Dermis blood vessel endothelial cell (primary cell): ENCODE results near the gene KRTAP5-4. TPM values are rescaled to one million over a fixed set of nuclear protein-coding genes. Genes with fewer than 3 reads are reported as not detected.
"Not testable (repeated sequence)": the region's sequence is repeated elsewhere in the genome, so short reads cannot be mapped to it uniquely, and the experiment has no call there.

Experiments used
- DNase-seq: peaks from one replicate; pipeline ENCODE4 v3.0.0; 2010
- total RNA-seq: library from RNA; depleted of rRNA; stranded (reverse); fragments of >200 nt; gene quantifications from 2 replicates; pipeline ENCODE4 v1.2.3, GENCODE V29; 2014

KRTAP5-4 gene
- total RNA-seq, 1 donor from 2014 or later: not detected

- peak; percentile 69 for DNase-seq
Observed at GRCh38 chr11:1652771-1653540, 31.0 kb upstream of the KRTAP5-4 start.

GRCh38 chr11:1652442-1652770, 30.5 kb upstream of the KRTAP5-4 start:
- DNase-seq: no peak

- no peak for DNase-seq
Observed at GRCh38 chr11:1652026-1652425, 30.1 kb upstream of the KRTAP5-4 start.

- DNase-seq: no peak
Observed at GRCh38 chr11:1651411-1651980, 29.6 kb upstream of the KRTAP5-4 start.

GRCh38 chr11:1650918-1651262, 29.0 kb upstream of the KRTAP5-4 start:
- no peak for DNase-seq

- no peak for DNase-seq
Observed at GRCh38 chr11:1650034-1650917, 28.3 kb upstream of the KRTAP5-4 start.

GRCh38 chr11:1648653-1649420, 26.9 kb upstream of the KRTAP5-4 start:
- DNase-seq: no peak

GRCh38 chr11:1647901-1648652, 26.1 kb upstream of the KRTAP5-4 start:
- DNase-seq: no peak

GRCh38 chr11:1646540-1646939, 24.6 kb upstream of the KRTAP5-4 start:
- not testable (repeated sequence) for DNase-seq

- DNase-seq: no peak
Observed at GRCh38 chr11:1645357-1645821, 23.5 kb upstream of the KRTAP5-4 start.

GRCh38 chr11:1644601-1645356, 22.8 kb upstream of the KRTAP5-4 start:
- DNase-seq: no peak

GRCh38 chr11:1643146-1643690, 21.3 kb upstream of the KRTAP5-4 start:
- DNase-seq: no peak

- no peak for DNase-seq
Observed at GRCh38 chr11:1642288-1643145, 20.6 kb upstream of the KRTAP5-4 start.

GRCh38 chr11:1641096-1641495, 19.2 kb upstream of the KRTAP5-4 start:
- DNase-seq: no peak

- peak; percentile 47 for DNase-seq
Observed at GRCh38 chr11:1640076-1640946, 18.4 kb upstream of the KRTAP5-4 start.

- no peak for DNase-seq
Observed at GRCh38 chr11:1639666-1640065, 17.7 kb upstream of the KRTAP5-4 start.

- peak; percentile 85 for DNase-seq
Observed at GRCh38 chr11:1639102-1639620, 17.2 kb upstream of the KRTAP5-4 start.

GRCh38 chr11:1638344-1638743, 16.4 kb upstream of the KRTAP5-4 start:
- no peak for DNase-seq

GRCh38 chr11:1637628-1638027, 15.7 kb upstream of the KRTAP5-4 start:
- DNase-seq: no peak
